Ishikawa (cell line): ENCODE results near the gene TLK1.

ENCODE experiments used
- CEBPB ChIP-seq: IDR thresholded peaks from 2 replicates; pipeline ENCODE4 v1.6.1; 2012
- CREB1 ChIP-seq: IDR thresholded peaks from 2 replicates; pipeline ENCODE4 v1.6.1; 2012; ENCODE audit warnings: low read depth
- EGR1 ChIP-seq: IDR thresholded peaks from 2 replicates; pipeline ENCODE4 v1.6.1; 2012
- EP300 ChIP-seq: IDR thresholded peaks from 2 replicates; pipeline ENCODE4 v1.6.1; 2012; ENCODE audit warnings: borderline replicate concordance
- FOXM1 ChIP-seq: IDR thresholded peaks from 2 replicates; pipeline ENCODE4 v1.6.1; 2012; ENCODE audit warnings: low read depth, borderline replicate concordance
- NFIC ChIP-seq: IDR thresholded peaks from 2 replicates; pipeline ENCODE4 v1.6.1; 2012
- RAD21 ChIP-seq: IDR thresholded peaks from 2 replicates; pipeline ENCODE4 v1.6.1; 2012; ENCODE audit warnings: low read depth
- TAF1 ChIP-seq: IDR thresholded peaks from 2 replicates; pipeline ENCODE4 v1.6.1; 2012; ENCODE audit warnings: low read depth, mild to moderate bottlenecking
- TCF12 ChIP-seq: IDR thresholded peaks from 2 replicates; pipeline ENCODE4 v1.6.1; 2012; ENCODE audit warnings: low read depth
- TEAD4 ChIP-seq: IDR thresholded peaks from 2 replicates; pipeline ENCODE4 v1.6.1; 2012
- YY1 ChIP-seq: IDR thresholded peaks from 2 replicates; pipeline ENCODE4 v1.6.1; 2012; ENCODE audit warnings: low read depth
- ZBTB7A ChIP-seq: IDR thresholded peaks from 2 replicates; pipeline ENCODE4 v1.6.1; 2012; ENCODE audit warnings: low read depth
- TF ChIP-seq, protein P1 (sequence below): IDR thresholded peaks from 2 replicates; pipeline ENCODE4 v1.6.1; 2012
- TF ChIP-seq, protein P2 (sequence below): IDR thresholded peaks from 2 replicates; pipeline ENCODE4 v1.6.1; 2012
- TF ChIP-seq, protein P3 (sequence below): IDR thresholded peaks from 2 replicates; pipeline ENCODE4 v1.6.1; 2012; ENCODE audit warnings: low read depth, mild to moderate bottlenecking

The TLK1 gene

DNA sequence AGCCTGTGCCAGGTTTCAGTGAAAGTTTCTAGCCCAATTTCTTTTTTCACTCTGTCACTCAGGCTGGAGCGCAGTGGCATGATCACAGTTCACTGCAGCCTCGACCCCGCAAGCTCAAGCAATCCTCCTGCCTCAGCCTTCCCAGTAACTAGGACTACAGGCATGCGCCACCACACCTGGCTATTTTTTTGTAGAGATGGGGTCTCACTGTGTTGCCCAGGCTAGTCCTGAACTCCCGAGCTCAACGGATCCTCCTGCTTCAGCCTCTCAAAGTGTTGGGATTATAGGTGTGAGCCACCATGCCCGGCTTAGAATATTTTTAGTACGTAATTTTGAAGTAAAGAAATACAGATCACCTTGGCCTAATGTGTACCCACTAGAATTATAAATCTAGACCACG, 144.6 kb downstream of the TLK1 start:
- TF ChIP-seq TEAD4 (no peak), YY1 (no peak), CREB1 (no peak), EGR1 (no peak), EP300 (no peak), ZBTB7A (no peak), NFIC (no peak), TCF12 (no peak), RAD21 (no peak), TAF1 (no peak), CEBPB (no peak)
- TF ChIP-seq, protein P1, sequence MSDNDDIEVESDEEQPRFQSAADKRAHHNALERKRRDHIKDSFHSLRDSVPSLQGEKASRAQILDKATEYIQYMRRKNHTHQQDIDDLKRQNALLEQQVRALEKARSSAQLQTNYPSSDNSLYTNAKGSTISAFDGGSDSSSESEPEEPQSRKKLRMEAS: no peak
- TF ChIP-seq, protein P2, sequence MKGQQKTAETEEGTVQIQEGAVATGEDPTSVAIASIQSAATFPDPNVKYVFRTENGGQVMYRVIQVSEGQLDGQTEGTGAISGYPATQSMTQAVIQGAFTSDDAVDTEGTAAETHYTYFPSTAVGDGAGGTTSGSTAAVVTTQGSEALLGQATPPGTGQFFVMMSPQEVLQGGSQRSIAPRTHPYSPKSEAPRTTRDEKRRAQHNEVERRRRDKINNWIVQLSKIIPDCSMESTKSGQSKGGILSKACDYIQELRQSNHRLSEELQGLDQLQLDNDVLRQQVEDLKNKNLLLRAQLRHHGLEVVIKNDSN: no peak
- TF ChIP-seq, protein P3, sequence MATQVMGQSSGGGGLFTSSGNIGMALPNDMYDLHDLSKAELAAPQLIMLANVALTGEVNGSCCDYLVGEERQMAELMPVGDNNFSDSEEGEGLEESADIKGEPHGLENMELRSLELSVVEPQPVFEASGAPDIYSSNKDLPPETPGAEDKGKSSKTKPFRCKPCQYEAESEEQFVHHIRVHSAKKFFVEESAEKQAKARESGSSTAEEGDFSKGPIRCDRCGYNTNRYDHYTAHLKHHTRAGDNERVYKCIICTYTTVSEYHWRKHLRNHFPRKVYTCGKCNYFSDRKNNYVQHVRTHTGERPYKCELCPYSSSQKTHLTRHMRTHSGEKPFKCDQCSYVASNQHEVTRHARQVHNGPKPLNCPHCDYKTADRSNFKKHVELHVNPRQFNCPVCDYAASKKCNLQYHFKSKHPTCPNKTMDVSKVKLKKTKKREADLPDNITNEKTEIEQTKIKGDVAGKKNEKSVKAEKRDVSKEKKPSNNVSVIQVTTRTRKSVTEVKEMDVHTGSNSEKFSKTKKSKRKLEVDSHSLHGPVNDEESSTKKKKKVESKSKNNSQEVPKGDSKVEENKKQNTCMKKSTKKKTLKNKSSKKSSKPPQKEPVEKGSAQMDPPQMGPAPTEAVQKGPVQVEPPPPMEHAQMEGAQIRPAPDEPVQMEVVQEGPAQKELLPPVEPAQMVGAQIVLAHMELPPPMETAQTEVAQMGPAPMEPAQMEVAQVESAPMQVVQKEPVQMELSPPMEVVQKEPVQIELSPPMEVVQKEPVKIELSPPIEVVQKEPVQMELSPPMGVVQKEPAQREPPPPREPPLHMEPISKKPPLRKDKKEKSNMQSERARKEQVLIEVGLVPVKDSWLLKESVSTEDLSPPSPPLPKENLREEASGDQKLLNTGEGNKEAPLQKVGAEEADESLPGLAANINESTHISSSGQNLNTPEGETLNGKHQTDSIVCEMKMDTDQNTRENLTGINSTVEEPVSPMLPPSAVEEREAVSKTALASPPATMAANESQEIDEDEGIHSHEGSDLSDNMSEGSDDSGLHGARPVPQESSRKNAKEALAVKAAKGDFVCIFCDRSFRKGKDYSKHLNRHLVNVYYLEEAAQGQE: no peak

DNA sequence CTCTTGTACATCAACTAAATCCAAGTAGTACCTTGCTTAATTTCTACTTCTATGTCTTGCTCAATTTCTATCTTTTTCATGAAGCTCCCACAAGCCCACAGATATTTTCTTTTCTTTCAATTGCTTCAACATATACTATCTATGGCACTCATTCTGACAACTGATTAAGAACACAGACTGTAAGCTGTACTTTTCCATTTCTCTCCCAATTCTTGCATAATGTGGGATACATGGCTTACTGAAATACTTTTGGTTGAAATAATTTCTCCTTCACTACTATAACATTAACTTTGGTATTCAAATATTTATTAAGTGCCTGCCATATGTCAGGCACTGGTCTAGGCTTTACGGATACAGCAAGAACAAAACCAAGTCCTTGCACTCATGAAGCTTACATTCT, 146.8 kb downstream of the TLK1 start:
- no peak for TF ChIP-seq TCF12
- TF ChIP-seq CREB1: no peak
- no peak for TF ChIP-seq CEBPB

DNA sequence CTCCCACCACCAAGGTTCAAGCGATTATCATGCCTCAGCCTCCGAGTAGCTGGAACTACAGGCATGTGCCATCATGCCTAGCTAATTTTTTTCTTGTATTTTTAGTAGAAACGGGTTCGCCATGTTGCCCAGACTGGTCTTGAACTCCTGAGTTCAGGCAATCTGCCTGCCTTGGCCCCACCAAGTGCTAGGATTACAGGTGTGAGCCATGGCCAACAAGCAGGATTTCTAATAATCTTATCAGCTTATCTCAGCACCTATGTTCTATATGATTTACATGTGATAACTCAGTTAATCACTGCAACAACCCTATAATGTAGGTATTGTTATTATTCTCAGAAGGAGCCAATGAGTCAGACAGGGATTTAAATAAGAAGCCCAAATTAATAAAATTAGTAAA, 151.3 kb downstream of the TLK1 start:
- TF ChIP-seq, protein P3: no peak
- no peak for TF ChIP-seq ZBTB7A
- TF ChIP-seq CEBPB: no peak
- TF ChIP-seq EGR1: no peak
- TF ChIP-seq YY1: no peak
- no peak for TF ChIP-seq TAF1
- no peak for TF ChIP-seq EP300
- TF ChIP-seq TCF12: no peak
- TF ChIP-seq, protein P2: no peak
- no peak for TF ChIP-seq CREB1
- TF ChIP-seq NFIC: no peak

DNA sequence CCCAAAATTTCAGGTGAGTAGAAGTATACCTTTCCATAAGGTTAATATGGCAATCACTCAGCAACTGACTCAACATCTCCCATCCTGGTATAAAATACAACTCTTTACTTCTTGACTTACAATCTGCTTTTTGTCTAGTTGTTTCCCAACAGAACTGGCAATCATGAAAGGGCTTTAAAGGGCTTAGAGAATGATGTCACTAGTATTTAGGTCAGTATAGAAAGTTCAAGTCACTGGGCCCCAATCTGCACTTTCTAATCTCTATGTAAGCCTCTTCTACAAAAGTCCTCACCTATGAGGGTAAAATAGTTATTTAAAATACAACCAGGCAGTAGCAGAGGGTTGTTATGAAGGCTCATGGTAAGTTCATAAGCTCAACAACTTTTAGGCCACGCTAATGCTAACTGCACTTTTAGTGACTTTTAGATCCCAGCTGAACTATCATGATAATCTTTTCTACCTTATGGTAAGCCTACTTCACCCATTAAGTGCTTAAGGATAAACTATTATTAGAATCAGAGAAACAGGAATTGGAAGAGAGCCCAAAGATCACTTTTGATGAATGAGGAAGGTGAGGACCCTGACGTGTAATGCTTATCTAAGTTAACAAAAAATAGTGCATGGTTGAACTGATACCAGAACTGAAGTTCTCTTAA, 152.0 kb downstream of the TLK1 start:
- no peak for TF ChIP-seq CEBPB
- no peak for TF ChIP-seq RAD21
- TF ChIP-seq, protein P1: no peak
- TF ChIP-seq TAF1: no peak

DNA sequence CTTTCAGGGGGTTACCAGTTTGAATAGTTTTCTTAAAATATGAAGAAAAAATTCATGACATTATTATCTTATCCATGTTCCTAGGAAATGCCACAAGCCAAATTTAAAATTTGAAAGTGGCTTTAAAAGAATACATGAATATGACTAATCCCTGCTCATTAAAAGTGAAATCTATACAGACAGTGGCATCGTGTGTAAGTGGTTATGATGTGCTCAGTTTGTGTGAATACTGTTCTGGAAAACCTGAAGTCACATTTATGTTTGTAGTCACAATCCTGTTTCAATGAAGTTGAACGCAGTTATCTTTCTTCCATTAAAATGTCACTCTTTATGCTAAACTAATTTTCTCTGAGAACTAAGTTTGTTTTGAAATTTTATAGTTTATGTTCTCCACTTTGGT, 155.9 kb downstream of the TLK1 start:
- TF ChIP-seq TAF1 (no peak), TCF12 (no peak), EGR1 (no peak), CEBPB (no peak), RAD21 (no peak), FOXM1 (no peak), NFIC (no peak), EP300 (no peak), TEAD4 (no peak), ZBTB7A (no peak)
- TF ChIP-seq, protein P1: no peak
- TF ChIP-seq, protein P3: no peak
- TF ChIP-seq, protein P2: no peak
